COLO668 (cell line): ENCODE results near the gene KBTBD12.

Experiments
- DNase-seq: peaks from one replicate; lab custom pipeline; 2025; ENCODE audit not compliant: unreplicated experiment; lab: John Stamatoyannopoulos, UW

KBTBD12 gene

GRCh38 chr3:127951276-127951675 is 36.2 kb downstream of the KBTBD12 start:
- no peak for DNase-seq

DNA sequence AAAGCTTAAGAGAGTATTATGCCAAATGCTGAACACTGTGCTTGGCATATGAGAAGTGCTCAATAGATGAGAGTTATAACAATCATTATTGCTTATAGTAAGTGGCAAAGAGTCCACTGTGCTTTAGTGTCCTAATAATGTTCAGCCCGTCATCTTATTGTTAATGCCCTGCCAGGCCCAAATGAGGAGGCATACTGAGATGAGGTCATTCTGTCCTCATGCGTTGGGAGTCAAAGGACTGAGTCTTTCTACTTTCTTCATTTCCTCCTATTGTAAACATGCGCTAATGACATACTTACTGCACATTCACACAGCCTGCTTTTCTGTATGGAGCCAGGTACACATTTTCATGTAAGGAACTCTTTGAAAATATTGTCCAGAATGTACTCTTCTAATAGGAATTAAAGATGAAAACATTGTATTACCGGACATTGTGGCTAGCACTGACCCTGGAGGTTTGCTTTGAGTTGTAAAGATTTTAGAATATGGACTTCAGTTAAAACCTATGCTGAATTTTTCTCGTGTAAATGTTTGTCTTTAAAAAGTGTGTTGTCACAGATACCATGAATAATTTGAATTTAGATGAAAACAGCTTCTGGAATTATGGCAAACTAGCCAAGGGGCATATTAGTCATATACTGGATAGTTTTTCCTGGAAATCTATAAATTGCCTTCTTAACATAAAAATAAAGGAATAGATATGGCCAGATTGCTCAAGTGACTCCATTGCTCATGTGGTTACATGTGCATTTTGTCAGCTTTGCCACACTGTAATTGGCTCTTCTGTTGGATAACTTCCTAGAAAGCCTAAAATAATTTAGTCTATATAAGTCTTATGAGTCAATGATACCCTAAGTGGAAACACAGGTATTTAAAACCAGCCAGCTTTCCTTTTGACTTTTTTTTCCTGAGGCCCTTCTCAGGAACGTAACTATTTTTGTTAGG is 38.3 kb downstream of the KBTBD12 start:
- DNase-seq, result no peak

GRCh38 chr3:127954640-127955039 is 39.6 kb downstream of the KBTBD12 start:
- DNase-seq, result no peak

DNA sequence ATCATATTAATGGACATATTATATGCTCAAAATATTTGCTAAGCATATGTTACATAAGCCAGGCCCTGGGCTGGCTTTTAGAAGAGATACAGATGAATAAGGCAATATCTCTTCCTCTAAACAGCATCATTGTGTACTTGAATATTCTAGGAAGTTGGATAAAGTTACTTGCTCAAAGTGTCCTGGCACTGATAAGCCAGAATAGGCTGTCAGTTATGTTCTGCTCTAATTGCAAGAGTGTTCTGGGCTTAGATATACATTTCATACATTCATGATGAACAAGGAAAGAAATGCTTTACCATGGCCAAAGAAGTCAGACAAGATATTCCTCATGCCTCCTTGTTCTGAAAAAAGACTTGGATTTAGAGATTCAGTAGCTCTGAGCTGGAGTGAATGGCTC is 40.7 kb downstream of the KBTBD12 start:
- DNase-seq, result no peak

GRCh38 chr3:127959041-127959440 is 44.0 kb downstream of the KBTBD12 start:
- DNase-seq, result no peak

- DNase-seq, result peak; percentile 0
Measured at GRCh38 chr3:127959873-127960272, 44.8 kb downstream of the KBTBD12 start.

- DNase-seq, result no peak
Measured at GRCh38 chr3:127960421-127960965, 45.5 kb downstream of the KBTBD12 start.

- no peak for DNase-seq
Measured at GRCh38 chr3:127961124-127961523, 46.1 kb downstream of the KBTBD12 start.

GRCh38 chr3:127961963-127962362 is 46.9 kb downstream of the KBTBD12 start:
- DNase-seq, result peak; percentile 34

- DNase-seq, result no peak
Measured at GRCh38 chr3:127962937-127963336, 47.9 kb downstream of the KBTBD12 start.

- DNase-seq, result peak; percentile 4
Measured at GRCh38 chr3:127964053-127964452, 49.0 kb downstream of the KBTBD12 start.

- no peak for DNase-seq
Measured at GRCh38 chr3:127964816-127965215, 49.8 kb downstream of the KBTBD12 start.

DNA sequence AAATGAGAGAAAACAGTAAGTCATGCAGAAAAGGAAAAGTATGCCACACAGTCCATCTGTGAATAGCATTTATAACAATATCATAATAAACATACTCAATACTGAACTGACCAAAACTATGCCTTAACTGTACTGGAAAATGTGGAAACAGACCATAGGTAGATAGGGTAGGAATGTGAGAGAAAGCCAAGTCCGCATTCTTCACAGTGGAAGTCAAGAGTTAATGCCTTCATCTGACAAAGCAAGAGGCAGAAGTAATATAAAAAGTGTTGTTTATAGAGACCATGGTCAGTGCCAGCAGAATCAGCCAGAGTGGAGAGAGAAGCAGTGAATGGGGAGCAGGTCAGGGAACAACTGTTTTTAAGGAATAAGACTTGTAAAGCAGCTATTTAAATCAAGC is 52.3 kb downstream of the KBTBD12 start:
- DNase-seq, result no peak

GRCh38 chr3:127970966-127971592 is 56.0 kb downstream of the KBTBD12 start:
- peak; percentile 4 for DNase-seq

- no peak for DNase-seq
Measured at GRCh38 chr3:127974226-127974625, 59.2 kb downstream of the KBTBD12 start.

DNA sequence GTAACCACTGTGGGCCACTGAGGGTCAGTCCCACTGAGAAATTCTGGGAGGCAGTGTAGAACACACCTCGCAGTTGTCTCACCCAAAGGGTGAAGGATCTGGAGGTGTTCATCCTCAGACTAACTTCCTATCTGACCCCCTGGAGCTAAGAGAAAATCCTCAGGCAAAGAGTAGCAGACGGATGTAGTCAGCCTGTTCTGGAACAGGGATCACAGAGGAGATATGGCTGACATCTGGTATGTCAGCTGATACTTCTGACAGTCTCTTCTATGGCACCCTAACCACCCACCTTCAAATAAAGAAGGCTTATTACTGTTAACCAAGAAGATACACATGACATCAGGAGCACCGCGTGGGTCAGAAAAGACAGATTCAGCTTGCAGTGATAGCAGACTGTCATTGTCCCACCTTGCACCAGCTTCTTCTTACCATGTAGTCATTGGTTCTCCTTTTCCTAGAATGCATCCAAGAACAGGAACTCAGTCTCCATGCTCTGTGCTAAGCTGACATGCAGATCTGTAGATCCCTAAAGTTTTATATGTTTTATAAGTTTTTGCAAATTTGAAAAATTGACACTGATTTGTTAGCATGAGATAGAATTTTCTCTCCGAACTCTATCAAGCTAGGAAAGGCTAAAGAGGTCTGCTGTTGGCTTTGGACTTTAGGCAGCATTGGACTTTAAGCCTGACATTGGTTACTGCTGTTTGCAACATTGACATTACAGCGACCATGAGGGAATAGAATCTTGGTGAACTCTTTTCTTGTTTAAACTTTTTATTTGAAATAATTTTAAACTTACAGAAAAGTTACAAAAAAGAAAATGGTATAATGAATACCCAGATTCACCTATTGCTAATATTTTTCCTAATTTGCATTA is 60.4 kb downstream of the KBTBD12 start:
- no peak for DNase-seq

DNA sequence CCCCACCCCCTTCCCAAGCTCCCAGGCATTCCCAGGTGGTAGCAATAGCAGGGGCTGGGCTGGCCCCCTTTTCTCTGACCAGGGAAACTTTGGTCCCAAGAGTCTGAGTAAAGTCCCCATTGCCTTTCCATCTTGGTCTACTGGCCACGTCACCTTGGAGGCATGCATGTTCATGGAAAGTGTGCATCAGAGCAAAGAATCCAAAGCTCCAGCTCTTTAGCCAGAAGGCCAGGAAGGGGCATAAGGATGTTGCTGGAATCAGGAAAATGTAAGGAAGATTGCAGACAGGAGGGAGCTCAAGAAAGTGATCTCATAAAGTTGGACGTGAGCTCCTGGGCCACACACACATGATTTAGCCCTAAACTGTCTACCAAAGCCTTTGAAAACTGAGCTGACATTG is 63.6 kb downstream of the KBTBD12 start:
- no peak for DNase-seq

DNA sequence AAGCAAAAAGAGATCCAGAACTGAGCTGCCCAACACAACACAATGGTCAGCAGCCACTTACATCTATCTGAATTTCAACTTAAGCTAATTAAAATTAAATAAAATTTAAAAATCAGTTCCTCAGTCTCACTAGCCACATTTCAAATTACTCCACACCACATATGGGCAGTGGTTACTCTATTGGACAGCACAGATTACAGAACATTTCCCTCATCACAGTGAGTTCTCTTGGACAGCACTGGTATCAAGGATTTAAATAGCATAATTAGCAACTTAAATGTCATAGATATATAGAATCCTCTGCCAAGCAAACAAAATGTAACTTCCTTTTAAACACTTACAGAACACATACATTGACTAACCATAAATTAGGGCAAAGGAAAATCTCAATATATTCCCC is 64.4 kb downstream of the KBTBD12 start:
- DNase-seq, result no peak

DNA sequence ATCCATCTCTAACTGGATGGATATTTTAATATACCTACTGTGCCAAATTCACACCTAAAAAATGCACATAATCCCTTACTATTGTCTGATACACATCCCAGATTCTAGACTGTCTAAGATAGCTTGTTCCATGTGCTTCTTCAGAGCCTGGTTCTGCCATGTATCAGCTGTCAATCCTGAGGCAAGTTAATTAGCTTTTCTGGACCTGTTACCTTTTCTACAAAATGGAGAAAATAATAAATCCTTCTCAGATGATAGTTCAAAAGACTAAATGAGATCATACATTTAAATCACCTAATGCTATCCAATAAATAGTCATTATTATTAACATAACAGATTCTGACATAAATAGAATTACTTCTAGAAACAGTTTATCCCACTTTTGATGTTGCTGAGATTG is 66.1 kb downstream of the KBTBD12 start:
- DNase-seq, result no peak

DNA sequence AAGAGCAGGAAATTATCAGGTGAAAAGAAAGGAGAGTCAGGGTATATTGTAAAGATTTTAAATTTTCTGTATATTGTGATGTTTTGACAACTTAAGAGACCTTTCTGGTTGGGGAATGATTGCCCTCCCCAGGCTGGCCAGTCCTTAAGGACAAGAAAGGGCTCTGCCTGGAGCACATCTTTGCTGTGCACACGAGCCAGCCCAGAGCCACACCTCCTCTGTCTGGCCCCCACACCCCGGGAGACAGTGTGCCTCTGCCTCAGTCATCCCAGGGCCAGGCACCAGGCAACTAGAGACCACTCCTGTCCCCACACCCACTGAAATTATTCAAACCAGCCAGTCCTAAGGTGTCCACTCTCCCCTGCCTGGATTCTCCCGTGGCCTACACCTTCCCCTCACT is 67.1 kb downstream of the KBTBD12 start:
- DNase-seq, result no peak
